K562 (cell line): ENCODE measurements around the gene ROR2.

Experiments
- CTCF ChIP-seq, 3 experiments: IDR thresholded peaks in 2 of 3; conservative IDR thresholded peaks in 1 of 3; 2 replicates each; pipeline ENCODE4 v1.5.1; 2011 to 2012; ENCODE audit warnings: low read length in 3 of 3, mild to moderate bottlenecking in 3 of 3, control low read depth in 2 of 3, improper control_type of control experiment in 1 of 3, inconsistent platforms in 1 of 3, low read depth in 1 of 3, mixed read lengths in 1 of 3, moderate library complexity in 1 of 3; ENCODE audit not compliant: insufficient read depth in 2 of 3
- EZH2 ChIP-seq: IDR thresholded peaks from 2 replicates; pipeline ENCODE4 v1.6.1; 2012; ENCODE audit warnings: low read depth, mild to moderate bottlenecking, inconsistent platforms, low read length, borderline replicate concordance
- MXI1 ChIP-seq: IDR thresholded peaks from 2 replicates; pipeline ENCODE4 v1.6.1; 2011; ENCODE audit warnings: low read depth, mild to moderate bottlenecking, improper control_type of control experiment, low read length
- NONO ChIP-seq, 2 experiments: fragments of 200-400 bp in 1 of 2; fragments of 450-650 bp in 1 of 2; formaldehyde crosslinking in 1 of 2; IDR thresholded peaks; 2 replicates each; pipeline ENCODE4 v1.6.1; 2017; ENCODE audit warnings: low read depth in 2 of 2, mild to moderate bottlenecking in 2 of 2, moderate library complexity in 2 of 2, low read length in 1 of 2
- PHF8 ChIP-seq: fragments of 200-600 bp; sonication (generic); IDR thresholded peaks from 2 replicates; pipeline ENCODE4 v1.6.1; 2012; ENCODE audit warnings: mixed run types, mild to moderate bottlenecking, inconsistent platforms, low read length, moderate library complexity, borderline replicate concordance
- USF2 ChIP-seq: sonication (generic); formaldehyde crosslinking; IDR thresholded peaks from 2 replicates; pipeline ENCODE4 v1.5.0; 2020; ENCODE audit warnings: missing genetic modification reagents
- ZEB2 ChIP-seq: fragments of 450-650 bp; IDR thresholded peaks from 2 replicates; pipeline ENCODE4 v1.6.1; 2016
- ZFX ChIP-seq: sonication (generic); formaldehyde crosslinking; IDR thresholded peaks from 2 replicates; pipeline ENCODE4 v1.8.0; 2022; ENCODE audit warnings: mild to moderate bottlenecking, missing genetic modification reagents, moderate library complexity
- ZNF609 ChIP-seq: sonication (generic); formaldehyde crosslinking; IDR thresholded peaks from 2 replicates; pipeline ENCODE4 v1.8.1; 2023; ENCODE audit warnings: missing genetic modification reagents, mild to moderate bottlenecking, borderline replicate concordance
- ZZZ3 ChIP-seq: fragments of 450-650 bp; IDR thresholded peaks from 2 replicates; pipeline ENCODE4 v1.6.1; 2016; ENCODE audit warnings: antibody characterized with exemption, mild to moderate bottlenecking, moderate library complexity
- TF ChIP-seq, protein P1 (sequence below): fragments of 250-450 bp; sonication (Bioruptor Pico); IDR thresholded peaks from 2 replicates; pipeline ENCODE4 v1.5.1; 2021; ENCODE audit warnings: mild to moderate bottlenecking
- TF ChIP-seq, protein P2 (sequence below): sonication (generic); formaldehyde crosslinking; IDR thresholded peaks from 2 replicates; pipeline ENCODE4 v1.8.1; 2023; ENCODE audit warnings: mild to moderate bottlenecking, missing genetic modification reagents
- TF ChIP-seq, protein P3 (sequence below): sonication (generic); formaldehyde crosslinking; IDR thresholded peaks from 2 replicates; pipeline ENCODE4 v1.8.1; 2023; ENCODE audit warnings: mild to moderate bottlenecking, missing genetic modification reagents

- TF ChIP-seq, protein P1, sequence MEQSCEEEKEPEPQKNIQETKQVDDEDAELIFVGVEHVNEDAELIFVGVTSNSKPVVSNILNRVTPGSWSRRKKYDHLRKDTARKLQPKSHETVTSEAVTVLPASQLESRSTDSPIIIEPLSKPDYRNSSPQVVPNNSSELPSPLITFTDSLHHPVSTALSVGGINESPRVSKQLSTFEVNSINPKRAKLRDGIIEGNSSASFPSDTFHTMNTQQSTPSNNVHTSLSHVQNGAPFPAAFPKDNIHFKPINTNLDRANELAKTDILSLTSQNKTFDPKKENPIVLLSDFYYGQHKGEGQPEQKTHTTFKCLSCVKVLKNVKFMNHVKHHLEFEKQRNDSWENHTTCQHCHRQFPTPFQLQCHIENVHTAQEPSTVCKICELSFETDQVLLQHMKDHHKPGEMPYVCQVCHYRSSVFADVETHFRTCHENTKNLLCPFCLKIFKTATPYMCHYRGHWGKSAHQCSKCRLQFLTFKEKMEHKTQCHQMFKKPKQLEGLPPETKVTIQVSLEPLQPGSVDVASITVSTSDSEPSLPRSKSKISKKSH (CRISPR knock-in tag), result no peak
- TF ChIP-seq CTCF (IDR thresholded peaks at IDR 0.05 in 2 of 3, conservative IDR thresholded peaks at IDR 0.05 in 1 of 3; ENCODE audit: insufficient read depth in 2 of 3, low read depth in 1 of 3, low read length in 3 of 3), result no peak
- TF ChIP-seq ZZZ3, result no peak
- no peak for TF ChIP-seq ZNF609 (CRISPR knock-in tag)
- TF ChIP-seq, protein P2, sequence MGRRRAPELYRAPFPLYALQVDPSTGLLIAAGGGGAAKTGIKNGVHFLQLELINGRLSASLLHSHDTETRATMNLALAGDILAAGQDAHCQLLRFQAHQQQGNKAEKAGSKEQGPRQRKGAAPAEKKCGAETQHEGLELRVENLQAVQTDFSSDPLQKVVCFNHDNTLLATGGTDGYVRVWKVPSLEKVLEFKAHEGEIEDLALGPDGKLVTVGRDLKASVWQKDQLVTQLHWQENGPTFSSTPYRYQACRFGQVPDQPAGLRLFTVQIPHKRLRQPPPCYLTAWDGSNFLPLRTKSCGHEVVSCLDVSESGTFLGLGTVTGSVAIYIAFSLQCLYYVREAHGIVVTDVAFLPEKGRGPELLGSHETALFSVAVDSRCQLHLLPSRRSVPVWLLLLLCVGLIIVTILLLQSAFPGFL (CRISPR knock-in tag), result no peak
- TF ChIP-seq, protein P3, sequence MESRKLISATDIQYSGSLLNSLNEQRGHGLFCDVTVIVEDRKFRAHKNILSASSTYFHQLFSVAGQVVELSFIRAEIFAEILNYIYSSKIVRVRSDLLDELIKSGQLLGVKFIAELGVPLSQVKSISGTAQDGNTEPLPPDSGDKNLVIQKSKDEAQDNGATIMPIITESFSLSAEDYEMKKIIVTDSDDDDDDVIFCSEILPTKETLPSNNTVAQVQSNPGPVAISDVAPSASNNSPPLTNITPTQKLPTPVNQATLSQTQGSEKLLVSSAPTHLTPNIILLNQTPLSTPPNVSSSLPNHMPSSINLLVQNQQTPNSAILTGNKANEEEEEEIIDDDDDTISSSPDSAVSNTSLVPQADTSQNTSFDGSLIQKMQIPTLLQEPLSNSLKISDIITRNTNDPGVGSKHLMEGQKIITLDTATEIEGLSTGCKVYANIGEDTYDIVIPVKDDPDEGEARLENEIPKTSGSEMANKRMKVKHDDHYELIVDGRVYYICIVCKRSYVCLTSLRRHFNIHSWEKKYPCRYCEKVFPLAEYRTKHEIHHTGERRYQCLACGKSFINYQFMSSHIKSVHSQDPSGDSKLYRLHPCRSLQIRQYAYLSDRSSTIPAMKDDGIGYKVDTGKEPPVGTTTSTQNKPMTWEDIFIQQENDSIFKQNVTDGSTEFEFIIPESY (CRISPR knock-in tag), result no peak
- no peak for TF ChIP-seq USF2 (CRISPR knock-in tag)
- no peak for TF ChIP-seq MXI1
- TF ChIP-seq NONO (IDR thresholded peaks at IDR 0.05; ENCODE audit: low read depth in 2 of 2, low read length in 1 of 2), result no peak
- no peak for TF ChIP-seq ZEB2
- TF ChIP-seq PHF8, result no peak
- TF ChIP-seq ZFX, result no peak
- no peak for TF ChIP-seq EZH2
These were observed 109.6 kb downstream of the ROR2 start for GRCh38 chr9:91840469-91840868.
